HG03045 (cell line): ENCODE measurements around the gene DUSP3.

Experiments used
- ATAC-seq: cut with Tn5 transposase; IDR thresholded peaks from one replicate; pipeline ENCODE4 v1.9.1; 2021; ENCODE audit warnings: mild to moderate bottlenecking, moderate library complexity; ENCODE audit not compliant: unreplicated experiment

Gene DUSP3

DNA sequence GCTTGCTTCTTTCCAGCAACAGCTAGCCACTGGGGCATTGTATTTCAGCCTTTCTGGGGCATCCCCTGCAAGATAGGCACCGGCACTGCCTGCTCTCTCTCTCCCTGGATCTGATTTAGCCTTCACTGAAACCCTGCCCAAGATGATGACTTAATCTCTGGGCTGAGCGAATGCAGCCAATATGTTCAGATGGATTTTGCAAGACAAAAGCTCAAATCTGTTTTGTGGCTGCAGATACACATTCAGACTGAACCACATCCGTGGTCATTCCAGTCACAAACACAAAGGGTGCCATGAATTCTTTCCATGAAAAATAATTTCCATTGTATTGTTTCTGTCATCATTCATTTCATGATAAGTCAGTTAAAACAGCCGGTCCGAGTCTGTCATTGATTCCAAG lies 44.4 kb downstream of the DUSP3 start:
- no peak for ATAC-seq

- ATAC-seq: no peak
Measured at GRCh38 chr17:43733956-43734355, 44.8 kb downstream of the DUSP3 start.

DNA sequence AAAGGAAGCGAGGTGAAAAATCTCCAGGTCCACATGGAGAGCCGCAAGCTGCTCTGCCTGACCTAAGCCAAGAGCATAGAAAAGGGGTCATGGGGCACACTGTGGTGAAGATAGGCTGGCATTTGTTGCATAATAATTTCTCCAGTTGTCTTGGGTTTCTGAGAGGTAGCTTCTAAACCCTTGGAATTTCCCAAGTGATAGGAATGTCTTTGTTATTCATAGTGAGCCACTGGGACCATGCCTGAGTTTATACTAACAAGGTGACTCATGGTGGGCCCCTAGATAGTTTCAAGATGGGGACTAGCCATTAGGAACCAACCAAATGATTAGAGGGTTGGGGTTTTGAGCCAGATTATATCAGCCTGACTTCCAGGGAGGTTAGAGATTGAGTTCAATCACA lies 45.8 kb downstream of the DUSP3 start:
- no peak for ATAC-seq

DNA sequence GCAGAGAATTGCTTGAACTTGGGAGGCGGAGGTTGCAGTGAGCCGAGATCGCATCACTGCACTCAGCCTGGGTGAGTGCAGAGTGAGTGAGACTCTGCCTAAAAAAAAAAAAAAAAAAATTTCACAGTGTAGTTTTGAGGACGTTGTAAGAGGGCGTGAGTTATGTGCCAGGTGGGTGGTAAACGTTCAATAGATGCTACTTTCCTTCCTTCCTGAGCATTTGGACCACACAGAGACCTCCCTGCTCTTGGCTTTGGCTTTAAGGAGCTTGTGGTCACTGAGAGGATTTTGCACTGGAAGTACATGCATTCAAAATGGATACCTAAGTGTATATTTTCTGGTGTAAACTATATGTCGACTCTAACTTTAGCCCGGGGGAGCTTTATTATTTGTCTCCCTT lies 50.7 kb downstream of the DUSP3 start:
- ATAC-seq: no peak

- ATAC-seq: no peak
Measured at GRCh38 chr17:43723697-43724359, 54.9 kb downstream of the DUSP3 start.

DNA sequence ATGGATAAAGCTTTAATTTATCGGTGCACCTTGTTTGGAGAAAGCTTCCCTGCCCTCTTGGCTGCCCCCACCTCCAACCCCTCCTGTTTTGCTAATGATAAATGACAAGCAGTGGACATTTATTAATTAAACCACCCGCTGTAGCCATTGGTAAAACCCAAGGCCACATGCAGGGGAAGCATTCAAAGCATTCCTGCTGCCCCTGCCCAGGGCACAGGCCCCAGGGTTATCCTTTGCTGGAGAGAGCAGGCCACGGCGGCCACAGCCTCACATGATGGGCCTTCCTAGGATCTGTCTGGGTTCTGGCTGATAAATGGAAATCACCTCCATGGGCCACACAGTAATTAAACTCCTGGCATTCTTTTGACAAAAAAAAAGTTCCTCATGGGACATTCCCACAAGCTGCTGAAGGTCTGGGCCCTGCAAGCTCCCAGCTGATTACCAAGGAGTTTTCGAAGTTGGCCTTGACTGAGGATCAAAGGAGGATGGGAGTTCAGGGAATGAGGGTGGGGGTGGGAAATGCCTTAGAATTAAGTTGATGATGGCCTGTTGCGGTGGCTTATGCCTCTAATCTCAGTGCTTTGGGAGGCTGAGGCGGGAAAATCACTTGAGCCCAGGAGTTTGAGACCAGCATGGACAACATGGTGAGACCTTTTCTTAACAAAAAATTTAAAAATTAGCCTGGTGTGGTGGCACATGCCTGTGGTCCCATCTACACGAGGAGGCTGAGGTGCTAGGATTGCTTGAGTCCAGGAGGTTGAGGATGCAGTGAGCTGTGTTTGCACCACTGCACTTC lies 55.7 kb downstream of the DUSP3 start:
- ATAC-seq: no peak

- ATAC-seq: no peak
Measured at GRCh38 chr17:43722269-43722619, 56.5 kb downstream of the DUSP3 start.

GRCh38 chr17:43721537-43722268 lies 57.1 kb downstream of the DUSP3 start:
- no peak for ATAC-seq

GRCh38 chr17:43720311-43721060 lies 58.3 kb downstream of the DUSP3 start:
- ATAC-seq: peak; percentile 78

DNA sequence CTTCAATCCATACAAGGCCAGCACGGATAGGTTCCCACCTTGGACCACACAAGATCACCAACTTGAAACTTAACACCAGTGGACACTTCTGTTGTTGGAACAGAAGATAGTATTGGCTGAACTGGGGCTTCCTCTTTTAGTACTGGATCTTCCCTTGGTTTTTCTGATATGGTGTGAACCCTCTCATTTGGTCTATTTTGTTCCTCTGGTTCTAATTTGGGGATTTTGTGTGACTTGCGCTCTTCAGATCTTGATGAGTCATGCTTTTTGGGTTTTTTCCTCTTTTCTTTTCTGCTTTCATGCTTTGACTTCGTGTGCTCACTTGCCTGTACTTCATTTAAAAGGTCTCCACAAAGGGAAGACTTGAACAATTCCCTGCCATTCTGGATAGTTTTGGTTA lies 59.2 kb downstream of the DUSP3 start:
- ATAC-seq: no peak

DNA sequence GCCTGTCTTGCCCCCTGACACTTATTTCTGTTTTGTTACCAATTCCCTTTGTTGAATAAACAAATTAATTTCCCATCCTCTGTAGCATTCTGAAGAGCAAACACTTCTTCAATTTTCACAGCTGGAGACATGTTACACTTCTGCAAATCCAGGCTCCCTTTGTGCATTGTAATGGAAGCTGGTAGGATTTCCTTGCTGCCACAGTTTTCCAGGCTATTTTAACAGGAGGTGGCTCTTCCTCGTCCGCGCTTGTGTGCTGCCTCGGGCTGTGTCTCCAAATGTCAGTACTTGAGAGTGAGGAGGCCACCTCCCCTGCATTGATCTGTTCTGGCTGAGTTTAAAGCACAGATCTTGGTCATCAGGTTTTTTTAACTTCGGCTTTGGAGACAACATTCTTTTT lies 60.2 kb downstream of the DUSP3 start:
- no peak for ATAC-seq

GRCh38 chr17:43717913-43718312 lies 60.9 kb downstream of the DUSP3 start:
- ATAC-seq: no peak
